Muscle layer of colon (tissue), 2 donors: ENCODE measurements around the gene PSPH.

Experiments
- H3K27ac ChIP-seq: one replicate; pipeline ENCODE4 v1.7.0; 2013; ENCODE audit warnings: low read depth, mild to moderate bottlenecking, low read length, moderate library complexity
- H3K27me3 ChIP-seq, 2 donors: one replicate each; pipeline ENCODE4 v1.7.0; 2013; ENCODE audit warnings: low read length in 2 of 2, mild to moderate bottlenecking in 2 of 2; ENCODE audit not compliant: insufficient read depth in 2 of 2, control insufficient read depth in 1 of 2
- H3K36me3 ChIP-seq: one replicate; pipeline ENCODE4 v1.7.0; 2013; ENCODE audit warnings: mild to moderate bottlenecking, low read length; ENCODE audit not compliant: insufficient read depth
- H3K4me1 ChIP-seq: one replicate; pipeline ENCODE4 v1.7.0; 2013; ENCODE audit warnings: mild to moderate bottlenecking, low read length; ENCODE audit not compliant: insufficient read depth
- H3K4me3 ChIP-seq, 2 donors: one replicate each; pipeline ENCODE4 v1.7.0; 2013; ENCODE audit warnings: low read length in 2 of 2, low read depth in 1 of 2, mild to moderate bottlenecking in 1 of 2, moderate library complexity in 1 of 2
- H3K9ac ChIP-seq: one replicate; pipeline ENCODE4 v1.7.0; 2013; ENCODE audit warnings: low read length
- H3K9me3 ChIP-seq: one replicate; pipeline ENCODE4 v1.7.0; 2013; ENCODE audit warnings: mild to moderate bottlenecking, low read length
- donor health status: abdominal sarcoma.
- donor health status: Adenocarcinoma of cecum.

The PSPH gene

DNA sequence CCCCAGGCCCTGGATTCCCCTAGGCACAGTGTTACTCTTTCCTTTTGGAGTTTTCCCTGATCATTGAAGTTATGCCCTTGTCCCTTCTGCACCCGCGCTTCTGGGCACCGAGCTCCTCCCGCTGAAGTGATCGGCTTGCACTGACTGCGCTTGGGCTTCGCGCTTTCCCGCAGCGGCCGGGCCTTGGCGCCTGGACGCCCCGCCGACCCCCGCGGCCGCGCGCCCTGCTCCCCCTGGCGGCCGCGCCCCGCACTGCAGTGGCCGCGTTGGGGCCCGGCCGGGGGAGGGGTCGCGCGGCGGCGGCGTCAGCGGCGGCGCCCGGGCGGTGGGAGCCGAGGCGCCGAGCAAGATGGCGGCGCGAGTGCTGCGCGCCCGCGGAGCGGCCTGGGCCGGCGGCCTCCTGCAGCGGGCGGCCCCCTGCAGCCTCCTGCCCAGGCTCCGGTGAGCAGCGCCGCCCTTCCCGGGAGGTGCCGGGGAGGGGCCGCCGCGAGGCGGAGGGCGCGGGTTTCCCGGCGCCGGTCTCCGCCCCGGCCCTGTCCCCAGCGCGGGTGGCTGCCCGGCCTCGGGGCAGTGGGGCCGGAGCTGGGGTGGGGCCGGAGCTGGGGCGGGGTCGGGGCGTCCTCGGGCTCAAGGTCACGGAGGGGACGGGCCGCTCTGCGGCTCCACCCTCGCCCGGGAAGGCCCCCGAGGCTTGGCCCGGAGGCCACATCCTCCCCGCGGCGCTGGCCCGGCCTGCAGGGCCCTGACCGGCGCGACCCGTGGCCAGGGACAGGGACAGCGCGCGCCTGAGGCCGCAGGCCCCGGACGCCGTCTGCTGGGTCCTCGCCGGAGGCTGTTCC is 86.8 kb downstream of the PSPH start, which contains the start of gene NIPSNAP2:
Gene NIPSNAP2 (plus strand): TSS at position 325 of the 839 bp plus-strand sequence. CDS start 25 bp downstream, at position 350.
- H3K4me1 ChIP-seq: peaks cover 26% of the 10 kb centered on the region
- H3K27ac ChIP-seq: peak within 1 kb of the TSS; percentile 98
- no peaks in the 10 kb centered on the region for H3K36me3 ChIP-seq
- H3K4me3 ChIP-seq: peak within 1 kb of the TSS; percentile 57 to 64
- no peaks in the 10 kb centered on the region for H3K9me3 ChIP-seq
- no peaks in the 10 kb centered on the region for H3K27me3 ChIP-seq
- peak within 1 kb of the TSS; percentile 18 for H3K9ac ChIP-seq

DNA sequence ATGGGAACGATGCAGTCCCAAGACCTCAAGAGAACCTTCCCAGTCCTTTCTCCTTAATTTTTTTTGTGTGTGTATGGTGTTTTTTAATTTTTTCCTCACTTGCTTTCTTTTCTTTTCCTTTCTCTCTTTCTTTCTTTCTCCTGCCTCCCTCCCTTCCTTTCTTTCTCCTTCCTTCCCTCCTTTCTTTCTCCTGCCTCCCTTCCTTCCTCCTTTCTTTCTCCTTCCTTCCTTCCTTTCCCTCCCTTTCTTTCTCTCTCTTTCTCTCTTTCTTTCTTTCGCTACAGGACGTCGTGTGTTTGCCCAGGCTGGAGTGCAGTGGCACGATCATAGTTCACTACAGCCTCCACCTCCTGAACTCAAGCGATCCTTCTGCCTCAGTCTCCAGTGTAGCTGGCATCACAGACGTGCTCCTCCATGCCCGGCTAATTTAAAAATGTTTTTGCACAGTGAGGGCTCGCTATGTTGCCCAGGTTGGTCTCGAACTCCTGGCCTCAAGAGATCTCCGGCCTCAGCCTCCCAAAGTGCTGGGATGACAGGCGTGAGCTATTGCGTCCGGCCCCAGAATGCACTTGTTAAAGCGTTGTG is 87.6 kb downstream of the PSPH start:
- Histone ChIP-seq H3K4me1 (peaks cover 26% of the 10 kb centered on the region), H3K27ac (peak overlapping the region; percentile 74), H3K9ac (no peak overlapping the region), H3K27me3 (no peaks in the 10 kb centered on the region), H3K36me3 (no peaks in the 10 kb centered on the region), H3K4me3 (peak overlapping the region; percentile 49 to 56), H3K9me3 (no peaks in the 10 kb centered on the region)

DNA sequence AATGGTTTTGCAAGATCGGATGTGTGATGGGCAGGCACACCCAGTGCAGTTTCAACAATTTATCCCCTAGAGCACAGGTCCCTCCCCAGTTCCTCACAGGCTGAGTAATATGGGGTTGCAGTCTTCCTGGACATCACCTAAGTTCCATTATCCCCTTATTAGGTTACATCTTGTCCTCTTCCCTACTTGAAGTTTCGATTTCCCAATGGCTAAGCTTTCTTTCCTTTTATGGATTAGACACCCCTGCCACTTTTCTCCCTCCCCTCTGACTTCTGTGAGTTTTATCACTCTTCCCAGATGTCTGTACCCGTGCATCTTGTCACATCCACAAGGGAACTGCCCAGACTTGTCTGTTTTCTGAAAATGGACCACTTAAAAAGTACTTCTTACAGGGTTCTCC is 89.2 kb downstream of the PSPH start:
- Histone ChIP-seq H3K4me1 (peaks cover 23% of the 10 kb centered on the region), H3K36me3 (no peaks in the 10 kb centered on the region), H3K4me3 (no peak overlapping the region), H3K27me3 (no peaks in the 10 kb centered on the region), H3K9ac (no peak overlapping the region), H3K27ac (no peak overlapping the region), H3K9me3 (no peaks in the 10 kb centered on the region)
